KMS-11 (cell line): ENCODE data around the gene SLC48A1.

Source experiments
- H2AFZ ChIP-seq: fragments of 200-600 bp; sonication (generic); 2 replicates; pipeline ENCODE4 v1.6.1; 2016; ENCODE audit warnings: antibody characterized with exemption, mixed run types, low read depth
- H3K27ac ChIP-seq: fragments of 200-600 bp; sonication (generic); 2 replicates; pipeline ENCODE4 v1.6.1; 2016; ENCODE audit warnings: mild to moderate bottlenecking, mixed run types
- H3K27me3 ChIP-seq: fragments of 200-600 bp; sonication (generic); 2 replicates; pipeline ENCODE4 v1.6.1; 2017; ENCODE audit warnings: mild to moderate bottlenecking, low read depth, mixed run types, moderate library complexity; ENCODE audit not compliant: insufficient read depth
- H3K36me3 ChIP-seq: fragments of 200-600 bp; sonication (generic); 2 replicates; pipeline ENCODE4 v1.6.1; 2017; ENCODE audit warnings: mild to moderate bottlenecking, mixed run types; ENCODE audit not compliant: insufficient read depth
- H3K4me1 ChIP-seq: fragments of 200-600 bp; sonication (generic); 2 replicates; pipeline ENCODE4 v1.6.1; 2016; ENCODE audit warnings: mild to moderate bottlenecking, low read depth, mixed run types; ENCODE audit not compliant: poor library complexity, severe bottlenecking
- H3K4me2 ChIP-seq: fragments of 200-600 bp; sonication (generic); 2 replicates; pipeline ENCODE4 v1.7.0; 2016; ENCODE audit warnings: mild to moderate bottlenecking, mixed run types
- H3K4me3 ChIP-seq: fragments of 200-600 bp; sonication (generic); IDR thresholded peaks from 2 replicates; pipeline ENCODE4 v1.6.1; 2017; ENCODE audit warnings: low read depth, low read length, mixed read lengths; ENCODE audit not compliant: insufficient read depth
- H3K79me2 ChIP-seq: fragments of 200-600 bp; sonication (generic); 2 replicates; pipeline ENCODE4 v1.6.1; 2016; ENCODE audit warnings: low read depth, mixed run types; ENCODE audit not compliant: insufficient read depth
- H3K9ac ChIP-seq: fragments of 200-600 bp; sonication (generic); 2 replicates; pipeline ENCODE4 v1.6.1; 2016; ENCODE audit warnings: mild to moderate bottlenecking, mixed run types
- H4K20me1 ChIP-seq: fragments of 200-600 bp; sonication (generic); 2 replicates; pipeline ENCODE4 v1.6.1; 2016; ENCODE audit warnings: mild to moderate bottlenecking, mixed run types; ENCODE audit not compliant: insufficient read depth
- CTCF ChIP-seq: fragments of 200-600 bp; sonication (generic); conservative IDR thresholded peaks from 2 replicates; pipeline ENCODE4 v1.6.1; 2017; ENCODE audit warnings: low read depth, mild to moderate bottlenecking, antibody characterized with exemption, low read length, moderate library complexity, mixed read lengths

SLC48A1 gene

GRCh38 chr12:47734725-47735480, 38.1 kb upstream of the SLC48A1 start:
- no peak for TF ChIP-seq CTCF
- no peak overlapping the region for H3K9ac ChIP-seq
- H4K20me1 ChIP-seq: no peaks in the 10 kb centered on the region
- no peak overlapping the region for H3K4me2 ChIP-seq
- H3K36me3 ChIP-seq: no peaks in the 10 kb centered on the region
- peaks cover 13% of the 10 kb centered on the region for H3K4me1 ChIP-seq
- no peak overlapping the region for H2AFZ ChIP-seq
- H3K27ac ChIP-seq: no peak overlapping the region
- no peak overlapping the region for H3K4me3 ChIP-seq
- H3K27me3 ChIP-seq: no peaks in the 10 kb centered on the region
- H3K79me2 ChIP-seq: no peaks in the 10 kb centered on the region

- H2AFZ ChIP-seq: no peak overlapping the region
- H3K4me3 ChIP-seq: no peak overlapping the region
- H4K20me1 ChIP-seq: no peaks in the 10 kb centered on the region
- TF ChIP-seq CTCF: no peak
- H3K36me3 ChIP-seq: no peaks in the 10 kb centered on the region
- no peak overlapping the region for H3K4me2 ChIP-seq
- no peak overlapping the region for H3K9ac ChIP-seq
- no peak overlapping the region for H3K27ac ChIP-seq
- peaks cover 21% of the 10 kb centered on the region for H3K4me1 ChIP-seq
- no peaks in the 10 kb centered on the region for H3K27me3 ChIP-seq
- no peaks in the 10 kb centered on the region for H3K79me2 ChIP-seq
These were observed 37.4 kb upstream of the SLC48A1 start for GRCh38 chr12:47735649-47736048.

- no peak overlapping the region for H3K9ac ChIP-seq
- H3K36me3 ChIP-seq: no peaks in the 10 kb centered on the region
- H3K79me2 ChIP-seq: no peaks in the 10 kb centered on the region
- no peaks in the 10 kb centered on the region for H4K20me1 ChIP-seq
- TF ChIP-seq CTCF: no peak
- H3K4me2 ChIP-seq: no peak overlapping the region
- no peak overlapping the region for H3K27ac ChIP-seq
- H3K27me3 ChIP-seq: no peaks in the 10 kb centered on the region
- peaks cover 26% of the 10 kb centered on the region for H3K4me1 ChIP-seq
- H2AFZ ChIP-seq: no peak overlapping the region
- H3K4me3 ChIP-seq: no peak overlapping the region
These were observed 36.8 kb upstream of the SLC48A1 start for GRCh38 chr12:47736216-47736615.

- peaks cover 35% of the 10 kb centered on the region for H3K4me1 ChIP-seq
- H3K9ac ChIP-seq: no peak overlapping the region
- H2AFZ ChIP-seq: no peak overlapping the region
- TF ChIP-seq CTCF: no peak
- no peaks in the 10 kb centered on the region for H4K20me1 ChIP-seq
- no peak overlapping the region for H3K27ac ChIP-seq
- H3K27me3 ChIP-seq: no peaks in the 10 kb centered on the region
- H3K79me2 ChIP-seq: no peaks in the 10 kb centered on the region
- no peak overlapping the region for H3K4me3 ChIP-seq
- H3K4me2 ChIP-seq: no peak overlapping the region
- no peaks in the 10 kb centered on the region for H3K36me3 ChIP-seq
These were observed 36.0 kb upstream of the SLC48A1 start for GRCh38 chr12:47736877-47737676.
